Measurements from ENCODE around the gene EPSTI1. TPM values are rescaled to one million over a fixed set of nuclear protein-coding genes. Genes with fewer than 3 reads are reported as not detected.
A peak's percentile ranks its signal among the peaks of the same experiment; 100 is the strongest.
"Not testable (repeated sequence)": the region's sequence is repeated elsewhere in the genome, so short reads cannot be mapped to it uniquely, and the experiment has no call there.

EPSTI1 gene
- total RNA-seq, 2 experiments from 2014 or later: 21.1 to 21.9 TPM

GRCh38 chr13:43002021-43002420 lies 10.0 kb upstream of the EPSTI1 start:
- H3K27me3 Mint-ChIP-seq: no peaks in the 10 kb centered on the region
- H3K9me3 Mint-ChIP-seq: peaks cover 2% of the 10 kb centered on the region
- no peak overlapping the region for H3K27ac Mint-ChIP-seq
- ChIA-PET POLR2A (no interaction called here), CTCF (no interaction called here)
- peaks cover 9% of the 10 kb centered on the region for H3K4me1 Mint-ChIP-seq (ENCODE audit: low read depth)
- no peak for DNase-seq
- no peak overlapping the region for H3K4me3 Mint-ChIP-seq
- peaks cover 3% of the 10 kb centered on the region for H3K36me3 Mint-ChIP-seq
- intact Hi-C loops (cut with micrococcal nuclease): no loop called here

- peaks cover 22% of the 10 kb centered on the region for H3K4me1 Mint-ChIP-seq (ENCODE audit: low read depth)
- ChIA-PET CTCF (no interaction called here), POLR2A (no interaction called here)
- H3K9me3 Mint-ChIP-seq: peaks cover 2% of the 10 kb centered on the region
- no peak for DNase-seq
- intact Hi-C loops (cut with micrococcal nuclease): no loop called here
- H3K36me3 Mint-ChIP-seq: peaks cover 3% of the 10 kb centered on the region
- H3K4me3 Mint-ChIP-seq: no peak overlapping the region
- no peaks in the 10 kb centered on the region for H3K27me3 Mint-ChIP-seq
- H3K27ac Mint-ChIP-seq: no peak overlapping the region
Observed at GRCh38 chr13:43000676-43001075, 8.6 kb upstream of the EPSTI1 start.

- intact Hi-C loops (cut with micrococcal nuclease): loop anchor here (10.0 kb wide), 4 partner anchors 505 to 875 kb away; partner anchors contain the start of genes AKAP11, CCDC122 and LACC1
- Mint-ChIP-seq H3K36me3 (peaks cover 3% of the 10 kb centered on the region), H3K4me3 (no peak overlapping the region), H3K9me3 (peaks cover 2% of the 10 kb centered on the region), H3K4me1 (ENCODE audit: low read depth) (peaks cover 22% of the 10 kb centered on the region), H3K27me3 (no peaks in the 10 kb centered on the region), H3K27ac (no peak overlapping the region)
- ChIA-PET CTCF (no interaction called here), POLR2A (no interaction called here)
- DNase-seq: no peak
Observed at GRCh38 chr13:42999491-42999890, 7.5 kb upstream of the EPSTI1 start.

- peaks cover 31% of the 10 kb centered on the region for H3K4me1 Mint-ChIP-seq (ENCODE audit: low read depth)
- H3K36me3 Mint-ChIP-seq: peaks cover 2% of the 10 kb centered on the region
- CTCF ChIA-PET: interaction anchor here (1.1 to 1.7 kb wide), 2 partner anchors 26 to 27 kb away, joined by 4 read pairs; no protein-coding TSS in a partner anchor
- POLR2A ChIA-PET: interaction anchor here (0.6 to 1.9 kb wide), 2 partner anchors 26 to 61 kb away, joined by 5 to 8 read pairs; partner anchors contain the start of gene DNAJC15
- peak overlapping the region; percentile 40 for H3K27ac Mint-ChIP-seq
- intact Hi-C loops (cut with micrococcal nuclease): loop anchor here (10.0 kb wide), 4 partner anchors 503 to 877 kb away; partner anchors contain the start of genes AKAP11, CCDC122 and LACC1
- H3K9me3 Mint-ChIP-seq: no peaks in the 10 kb centered on the region
- DNase-seq: no peak
- H3K4me3 Mint-ChIP-seq: no peak overlapping the region
- no peaks in the 10 kb centered on the region for H3K27me3 Mint-ChIP-seq
Observed at GRCh38 chr13:42997381-42997780, 5.3 kb upstream of the EPSTI1 start.

- H3K9me3 Mint-ChIP-seq: no peaks in the 10 kb centered on the region
- CTCF ChIA-PET: interaction anchor here (0.7 to 1.7 kb wide), 2 partner anchors 27 to 28 kb away, joined by 3 to 4 read pairs; no protein-coding TSS in a partner anchor
- no peaks in the 10 kb centered on the region for H3K27me3 Mint-ChIP-seq
- POLR2A ChIA-PET: interaction anchor here (1.9 kb wide), 1 partner anchor 27 kb away, joined by 8 read pairs; the partner anchor contains the start of gene DNAJC15
- intact Hi-C loops (cut with micrococcal nuclease): loop anchor here (10.0 kb wide), 4 partner anchors 502 to 878 kb away; partner anchors contain the start of genes AKAP11, CCDC122 and LACC1
- H3K27ac Mint-ChIP-seq: peak overlapping the region; percentile 0
- DNase-seq: no peak
- peaks cover 32% of the 10 kb centered on the region for H3K4me1 Mint-ChIP-seq (ENCODE audit: low read depth)
- no peak overlapping the region for H3K4me3 Mint-ChIP-seq
- no peaks in the 10 kb centered on the region for H3K36me3 Mint-ChIP-seq
Observed at GRCh38 chr13:42996584-42996983, 4.5 kb upstream of the EPSTI1 start.

- H3K4me3 Mint-ChIP-seq: no peak overlapping the region
- intact Hi-C loops (cut with micrococcal nuclease): loop anchor here (10.0 kb wide), 4 partner anchors 500 to 880 kb away; partner anchors contain the start of genes AKAP11, CCDC122 and LACC1
- ChIA-PET CTCF (no interaction called here), POLR2A (no interaction called here)
- H3K27ac Mint-ChIP-seq: no peak overlapping the region
- peaks cover 3% of the 10 kb centered on the region for H3K36me3 Mint-ChIP-seq
- H3K27me3 Mint-ChIP-seq: no peaks in the 10 kb centered on the region
- H3K9me3 Mint-ChIP-seq: no peaks in the 10 kb centered on the region
- H3K4me1 Mint-ChIP-seq (ENCODE audit: low read depth): peaks cover 48% of the 10 kb centered on the region
- DNase-seq: no peak
Observed at GRCh38 chr13:42994878-42995277, 2.8 kb upstream of the EPSTI1 start.

GRCh38 chr13:42992764-42993122 lies 702 bp upstream of the EPSTI1 start:
- H3K27ac Mint-ChIP-seq: peak overlapping the region; percentile 97
- CTCF ChIA-PET: interaction anchor here (1.8 to 5.8 kb wide), 4 partner anchors 21 to 811 kb away, joined by 5 to 32 read pairs (median 6); partner anchors contain the start of gene DNAJC15
- intact Hi-C loops (cut with micrococcal nuclease): loop anchor here (1.0 to 10.0 kb wide), 9 partner anchors 23 to 882 kb away; partner anchors contain the start of genes AKAP11, CCDC122, DNAJC15 and LACC1
- peak; percentile 19 for DNase-seq
- H3K36me3 Mint-ChIP-seq: peaks cover 4% of the 10 kb centered on the region
- peak overlapping the region; percentile 86 for H3K4me3 Mint-ChIP-seq
- POLR2A ChIA-PET: interaction anchor here (0.6 to 3.6 kb wide), 4 partner anchors 31 to 104 kb away, joined by 3 to 16 read pairs (median 4); partner anchors contain the start of gene DNAJC15
- no peaks in the 10 kb centered on the region for H3K9me3 Mint-ChIP-seq
- peaks cover 48% of the 10 kb centered on the region for H3K4me1 Mint-ChIP-seq (ENCODE audit: low read depth)
- no peaks in the 10 kb centered on the region for H3K27me3 Mint-ChIP-seq

- not testable (repeated sequence) for H3K36me3 Mint-ChIP-seq, H3K27me3 Mint-ChIP-seq, H3K9me3 Mint-ChIP-seq
- Mint-ChIP-seq H3K4me3 (peak overlapping the region; percentile 86), H3K27ac (peak overlapping the region; percentile 97), H3K4me1 (ENCODE audit: low read depth) (peaks cover 35% of the 10 kb centered on the region)
- DNase-seq: peak; percentile 18
- ChIA-PET POLR2A (interaction anchor here (0.7 to 3.6 kb wide), 7 partner anchors 9 to 596 kb away, joined by 3 to 16 read pairs (median 3); partner anchors contain the start of gene DNAJC15), CTCF (interaction anchor here (0.8 to 5.8 kb wide), 7 partner anchors 20 to 814 kb away, joined by 3 to 32 read pairs (median 4); partner anchors contain the start of gene DNAJC15)
- intact Hi-C loops (cut with micrococcal nuclease): loop anchor here (10.0 kb wide), 4 partner anchors 497 to 883 kb away; partner anchors contain the start of genes AKAP11, CCDC122 and LACC1
Observed at GRCh38 chr13:42991233-42991897, 676 bp downstream of the EPSTI1 start.

- Mint-ChIP-seq H3K4me3 (peak overlapping the region; percentile 86), H3K27ac (peak overlapping the region; percentile 61), H3K36me3 (peaks cover 4% of the 10 kb centered on the region), H3K27me3 (no peaks in the 10 kb centered on the region), H3K4me1 (ENCODE audit: low read depth) (peaks cover 30% of the 10 kb centered on the region), H3K9me3 (no peaks in the 10 kb centered on the region)
- POLR2A ChIA-PET: interaction anchor here (1.0 to 3.6 kb wide), 3 partner anchors 33 to 595 kb away, joined by 3 to 16 read pairs (median 3); partner anchors contain the start of gene DNAJC15
- CTCF ChIA-PET: interaction anchor here (0.8 to 5.8 kb wide), 6 partner anchors 19 to 814 kb away, joined by 3 to 32 read pairs (median 4); partner anchors contain the start of gene DNAJC15
- intact Hi-C loops (cut with micrococcal nuclease): loop anchor here (10.0 kb wide), 4 partner anchors 496 to 884 kb away; partner anchors contain the start of genes AKAP11, CCDC122 and LACC1
- DNase-seq: no peak
Observed at GRCh38 chr13:42990291-42991232, 1.5 kb downstream of the EPSTI1 start.

GRCh38 chr13:42986176-42986574 lies 5.9 kb downstream of the EPSTI1 start:
- no peak overlapping the region for H3K4me3 Mint-ChIP-seq
- H3K4me1 Mint-ChIP-seq (ENCODE audit: low read depth): peaks cover 31% of the 10 kb centered on the region
- no peaks in the 10 kb centered on the region for H3K9me3 Mint-ChIP-seq
- POLR2A ChIA-PET: no interaction called here
- H3K36me3 Mint-ChIP-seq: peaks cover 4% of the 10 kb centered on the region
- intact Hi-C loops (cut with micrococcal nuclease): no loop called here
- CTCF ChIA-PET: interaction anchor here (1.7 kb wide), 1 partner anchor 17 kb away, joined by 6 read pairs; no protein-coding TSS in a partner anchor
- DNase-seq: no peak
- H3K27ac Mint-ChIP-seq: no peak overlapping the region
- no peaks in the 10 kb centered on the region for H3K27me3 Mint-ChIP-seq

Data from activated CD4-positive, alpha-beta memory T cell treated with anti-CD3 and anti-CD28 coated beads for 36 hours (primary cell).